Measurements from ENCODE around the gene NUP98.
"Not testable (repeated sequence)": the region's sequence is repeated elsewhere in the genome, so short reads cannot be mapped to it uniquely, and the experiment has no call there.

The NUP98 gene

GRCh38 chr11:3817181-3817800 lies 19.9 kb upstream of the NUP98 start:
- Mint-ChIP-seq H3K9me3 (no peaks in the 10 kb centered on the region), H3K27me3 (no peaks in the 10 kb centered on the region), H3K4me3 (no peak overlapping the region), H3K4me1 (no peaks in the 10 kb centered on the region), H3K36me3 (ENCODE audit: low read depth) (no peaks in the 10 kb centered on the region), H3K27ac (no peak overlapping the region)
- DNase-seq (no peak), ATAC-seq (no peak)

- ATAC-seq = no peak
- H3K27me3 Mint-ChIP-seq = no peaks in the 10 kb centered on the region
- no peak overlapping the region for H3K4me3 Mint-ChIP-seq
- no peak for DNase-seq
- H3K27ac Mint-ChIP-seq = no peak overlapping the region
- no peaks in the 10 kb centered on the region for H3K4me1 Mint-ChIP-seq
- H3K36me3 Mint-ChIP-seq (ENCODE audit: low read depth) = no peaks in the 10 kb centered on the region
- no peaks in the 10 kb centered on the region for H3K9me3 Mint-ChIP-seq
These were observed 19.3 kb upstream of the NUP98 start for GRCh38 chr11:3816673-3817072.

- Mint-ChIP-seq H3K36me3 (ENCODE audit: low read depth) (no peaks in the 10 kb centered on the region), H3K4me1 (no peaks in the 10 kb centered on the region), H3K4me3 (no peak overlapping the region), H3K27ac (no peak overlapping the region), H3K9me3 (no peaks in the 10 kb centered on the region), H3K27me3 (no peaks in the 10 kb centered on the region)
- no peak for ATAC-seq
- no peak for DNase-seq
These were observed 18.5 kb upstream of the NUP98 start for GRCh38 chr11:3815845-3816244.

GRCh38 chr11:3814832-3815231 lies 17.5 kb upstream of the NUP98 start:
- not testable (repeated sequence) for H3K27me3 Mint-ChIP-seq; DNase-seq; H3K4me3 Mint-ChIP-seq; H3K9me3 Mint-ChIP-seq; H3K4me1 Mint-ChIP-seq; H3K27ac Mint-ChIP-seq; H3K36me3 Mint-ChIP-seq (ENCODE audit: low read depth); ATAC-seq

GRCh38 chr11:3810951-3811350 lies 13.6 kb upstream of the NUP98 start:
- peaks cover 18% of the 10 kb centered on the region for H3K4me1 Mint-ChIP-seq

GRCh38 chr11:3810446-3810845 lies 13.1 kb upstream of the NUP98 start:
- no peak for DNase-seq
- no peaks in the 10 kb centered on the region for H3K27me3 Mint-ChIP-seq
- no peaks in the 10 kb centered on the region for H3K36me3 Mint-ChIP-seq (ENCODE audit: low read depth)
- no peaks in the 10 kb centered on the region for H3K9me3 Mint-ChIP-seq
- no peak for ATAC-seq
- no peak overlapping the region for H3K4me3 Mint-ChIP-seq
- peaks cover 18% of the 10 kb centered on the region for H3K4me1 Mint-ChIP-seq
- no peak overlapping the region for H3K27ac Mint-ChIP-seq

More at GRCh38 chr11:3810951-3811350, 13.6 kb upstream of the NUP98 start:
- Mint-ChIP-seq H3K27ac (no peak overlapping the region), H3K4me3 (no peak overlapping the region), H3K36me3 (ENCODE audit: low read depth) (no peaks in the 10 kb centered on the region), H3K27me3 (no peaks in the 10 kb centered on the region), H3K9me3 (no peaks in the 10 kb centered on the region)
- no peak for DNase-seq
- ATAC-seq = no peak

GRCh38 chr11:3809624-3809928 lies 12.2 kb upstream of the NUP98 start:
- H3K36me3 Mint-ChIP-seq (ENCODE audit: low read depth) = no peaks in the 10 kb centered on the region
- H3K9me3 Mint-ChIP-seq = no peaks in the 10 kb centered on the region
- no peaks in the 10 kb centered on the region for H3K27me3 Mint-ChIP-seq
- DNase-seq = no peak
- no peak overlapping the region for H3K4me3 Mint-ChIP-seq
- H3K27ac Mint-ChIP-seq = no peak overlapping the region
- no peak for ATAC-seq
- H3K4me1 Mint-ChIP-seq = peaks cover 18% of the 10 kb centered on the region

GRCh38 chr11:3808861-3809623 lies 11.7 kb upstream of the NUP98 start:
- Mint-ChIP-seq H3K27ac (peak overlapping the region; percentile 59), H3K9me3 (no peaks in the 10 kb centered on the region), H3K27me3 (no peaks in the 10 kb centered on the region), H3K36me3 (ENCODE audit: low read depth) (no peaks in the 10 kb centered on the region), H3K4me1 (peaks cover 18% of the 10 kb centered on the region), H3K4me3 (peak overlapping the region; percentile 99)
- ATAC-seq (peak; percentile 81), DNase-seq (peak; percentile 33)

- no peaks in the 10 kb centered on the region for H3K27me3 Mint-ChIP-seq
- peak within 1 kb of the TSS; percentile 99 for H3K4me3 Mint-ChIP-seq
- H3K9me3 Mint-ChIP-seq = no peaks in the 10 kb centered on the region
- DNase-seq (peak; percentile 75), ATAC-seq (peak; percentile 67)
- no peaks in the 10 kb centered on the region for H3K36me3 Mint-ChIP-seq (ENCODE audit: low read depth)
- peak within 1 kb of the TSS; percentile 97 for H3K27ac Mint-ChIP-seq
- peaks cover 19% of the 10 kb centered on the region for H3K4me1 Mint-ChIP-seq
These were observed 10.8 kb upstream of the NUP98 start, which contains the start of gene PGAP2 for GRCh38 chr11:3807909-3808860. TSS of gene PGAP2 (plus strand) at chr11:3808560. CDS start at chr11:3811260, 2,700 bp downstream.

GRCh38 chr11:3803726-3804495 lies 6.6 kb upstream of the NUP98 start:
- no peaks in the 10 kb centered on the region for H3K9me3 Mint-ChIP-seq
- H3K27ac Mint-ChIP-seq = no peak overlapping the region
- H3K4me1 Mint-ChIP-seq = peaks cover 22% of the 10 kb centered on the region
- no peaks in the 10 kb centered on the region for H3K27me3 Mint-ChIP-seq
- no peaks in the 10 kb centered on the region for H3K36me3 Mint-ChIP-seq (ENCODE audit: low read depth)
- no peak for ATAC-seq
- no peak for DNase-seq
- H3K4me3 Mint-ChIP-seq = no peak overlapping the region

- H3K9me3 Mint-ChIP-seq = no peaks in the 10 kb centered on the region
- H3K27ac Mint-ChIP-seq = no peak overlapping the region
- no peak for ATAC-seq
These were observed 4.8 kb upstream of the NUP98 start for GRCh38 chr11:3802011-3802790.

GRCh38 chr11:3799873-3800272 lies 2.5 kb upstream of the NUP98 start:
- H3K27ac Mint-ChIP-seq = no peak overlapping the region

More at GRCh38 chr11:3802011-3802790, 4.8 kb upstream of the NUP98 start:
- Mint-ChIP-seq H3K4me3 (no peak overlapping the region), H3K4me1 (peaks cover 24% of the 10 kb centered on the region), H3K36me3 (ENCODE audit: low read depth) (peaks cover 1% of the 10 kb centered on the region), H3K27me3 (no peaks in the 10 kb centered on the region)
- no peak for DNase-seq

GRCh38 chr11:3799143-3799542 lies 1.8 kb upstream of the NUP98 start:
- Mint-ChIP-seq H3K9me3 (no peaks in the 10 kb centered on the region), H3K4me1 (peaks cover 46% of the 10 kb centered on the region), H3K36me3 (ENCODE audit: low read depth) (peaks cover 25% of the 10 kb centered on the region), H3K4me3 (peak overlapping the region; percentile 93), H3K27me3 (no peaks in the 10 kb centered on the region), H3K27ac (peak overlapping the region; percentile 97)
- DNase-seq = no peak
- no peak for ATAC-seq

More at GRCh38 chr11:3799873-3800272, 2.5 kb upstream of the NUP98 start:
- ATAC-seq = no peak
- H3K9me3 Mint-ChIP-seq = no peaks in the 10 kb centered on the region
- peaks cover 39% of the 10 kb centered on the region for H3K4me1 Mint-ChIP-seq
- H3K36me3 Mint-ChIP-seq (ENCODE audit: low read depth) = peaks cover 18% of the 10 kb centered on the region
- H3K4me3 Mint-ChIP-seq = no peak overlapping the region
- DNase-seq = no peak
- H3K27me3 Mint-ChIP-seq = no peaks in the 10 kb centered on the region

Data from activated naive CD8-positive, alpha-beta T cell treated with anti-CD3 and anti-CD28 coated beads, Interleukin-2, amount 50 U/mL, for 24 hours (primary cell).